Medulla oblongata (tissue), 1 donor: ENCODE data around the gene TNFAIP8L3.
"Not testable (repeated sequence)": the region's sequence is repeated elsewhere in the genome, so short reads cannot be mapped to it uniquely, and the experiment has no call there.

Experiments used
- DNase-seq: peaks from one replicate; pipeline ENCODE4 v3.0.0-alpha.2; 2015; ENCODE audit errors: extremely low spot score

Gene TNFAIP8L3

GRCh38 chr15:51094606-51095569 is at the start of gene TNFAIP8L3:
Gene TNFAIP8L3 (minus strand): TSS chr15:51094906. CDS start chr15:51094595, 311 bp downstream.
- DNase-seq = no peak

DNA sequence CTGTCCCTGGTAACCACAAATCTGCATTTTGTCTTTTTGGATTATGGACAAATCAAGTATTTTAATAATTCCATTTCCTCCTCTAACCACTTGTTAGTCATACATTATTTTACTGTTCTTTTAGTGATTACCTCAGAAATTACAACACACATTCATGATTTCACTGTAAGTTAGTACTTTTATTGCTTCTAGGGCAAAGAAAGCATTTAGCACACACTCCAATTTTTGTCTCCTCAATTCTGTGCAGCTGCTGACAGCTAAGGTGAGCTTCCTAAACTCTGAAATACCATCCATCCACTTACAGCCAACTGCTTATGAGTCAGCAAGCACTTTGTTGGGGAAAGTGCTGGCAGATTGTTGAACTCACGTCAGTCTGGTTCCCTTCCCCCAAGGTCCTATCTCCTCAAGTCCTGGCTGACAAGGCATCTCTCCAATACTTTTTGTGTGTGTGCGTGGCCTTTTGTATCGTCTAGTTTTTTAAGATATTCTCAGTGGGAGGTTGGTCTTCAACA is 49.4 kb upstream of the TNFAIP8L3 start:
- DNase-seq = no peak

DNA sequence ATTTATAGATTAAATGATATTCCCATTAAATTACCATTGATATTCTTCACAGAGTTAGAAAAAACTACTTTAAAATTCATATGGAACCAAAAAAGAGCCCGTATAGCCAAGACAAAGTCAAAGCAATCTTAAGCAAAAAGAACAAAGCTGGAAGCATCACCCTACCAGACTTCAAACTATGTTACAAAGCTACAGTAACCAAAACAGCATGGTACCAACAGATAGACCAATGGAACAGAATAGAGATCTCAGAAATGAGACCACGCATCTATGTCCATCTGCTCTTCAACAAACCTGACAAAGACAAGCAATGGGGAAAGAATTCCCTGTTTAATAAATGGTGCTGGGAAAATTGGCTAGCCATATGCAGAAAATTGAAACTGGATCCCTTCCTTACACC is 45.6 kb upstream of the TNFAIP8L3 start:
- DNase-seq = not testable (repeated sequence)

DNA sequence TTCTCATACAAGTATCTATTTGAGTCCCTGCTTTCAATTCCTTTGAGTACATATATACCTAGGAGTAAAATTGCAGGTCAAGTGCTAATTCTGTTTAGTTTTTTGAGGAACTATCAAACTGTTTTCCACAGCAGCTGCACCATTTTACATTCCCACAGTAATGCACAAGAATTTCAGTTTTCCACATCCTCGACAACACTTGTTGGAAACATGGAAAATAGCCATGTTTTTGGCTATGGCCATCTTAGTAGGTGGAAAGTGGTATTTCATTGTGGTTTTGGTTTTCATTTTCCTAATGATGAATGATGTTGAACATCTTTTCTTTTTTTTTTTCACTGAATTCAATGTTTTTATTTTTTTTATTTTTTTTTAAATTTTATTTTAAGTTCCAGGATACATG is 44.4 kb upstream of the TNFAIP8L3 start:
- DNase-seq = no peak

DNA sequence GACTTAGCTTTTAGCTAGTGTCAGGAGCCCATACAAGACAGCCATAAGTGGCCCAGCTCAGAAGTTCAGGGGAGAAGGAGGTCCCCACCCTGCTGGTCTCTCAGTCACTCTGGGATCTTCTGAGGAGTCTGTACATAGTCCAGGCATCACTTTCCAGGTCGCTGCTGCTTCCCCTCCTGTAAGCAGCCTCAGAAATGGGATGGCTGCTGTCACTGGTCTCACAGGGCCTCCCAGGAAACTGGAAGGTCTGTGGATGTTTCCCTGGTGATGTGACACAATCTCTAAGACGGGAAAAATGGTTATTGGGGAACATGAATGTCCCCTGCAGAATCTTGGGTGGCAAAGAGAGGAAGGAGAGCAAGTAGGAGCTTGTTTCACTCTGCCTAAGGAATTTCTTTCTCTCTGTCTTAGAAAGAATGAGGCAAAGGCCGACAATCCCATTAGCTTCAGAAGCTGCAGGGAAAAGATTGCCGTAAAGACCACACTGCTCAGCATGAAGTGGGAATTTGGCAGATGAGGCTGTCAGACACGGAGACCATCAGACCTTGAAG is 43.2 kb upstream of the TNFAIP8L3 start:
- no peak for DNase-seq

DNA sequence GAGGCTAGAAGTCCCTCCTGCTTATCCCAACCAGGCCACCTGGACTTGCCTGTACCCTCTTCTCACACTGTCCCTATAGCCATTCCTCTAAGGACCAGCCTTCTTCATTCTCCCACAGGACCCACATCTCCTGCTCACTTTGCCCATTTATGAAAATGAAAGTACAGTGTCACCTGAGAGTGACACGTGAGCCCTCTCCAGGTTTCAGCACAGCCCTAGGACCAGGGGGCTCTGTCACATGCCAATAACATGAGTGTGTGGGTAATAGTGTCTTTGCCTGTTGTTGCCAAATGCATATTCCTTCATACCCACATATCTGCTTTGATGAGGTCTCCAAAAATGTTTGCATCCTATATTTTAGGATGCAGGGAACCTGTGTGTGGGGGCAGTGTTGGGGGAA is 42.3 kb upstream of the TNFAIP8L3 start:
- no peak for DNase-seq

DNA sequence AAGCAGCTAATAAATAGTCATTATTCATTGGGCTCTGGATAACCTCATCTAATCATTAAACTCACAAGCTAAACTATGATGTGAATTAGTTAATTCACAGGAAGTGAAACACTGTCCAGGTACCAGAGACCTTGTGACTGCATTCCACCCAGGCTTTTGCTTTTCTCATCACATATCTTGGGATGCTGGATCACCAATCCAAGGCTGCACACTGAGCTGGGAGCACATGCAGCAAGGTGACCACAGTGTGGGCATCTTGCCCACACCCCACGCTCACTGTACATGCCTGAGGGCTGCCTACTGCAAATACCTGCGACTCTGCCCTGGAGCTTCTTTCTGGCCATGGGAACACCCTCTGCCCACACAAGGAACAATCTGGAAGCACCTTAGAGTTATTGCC is 40.6 kb upstream of the TNFAIP8L3 start:
- no peak for DNase-seq

GRCh38 chr15:51134416-51135199 is 39.9 kb upstream of the TNFAIP8L3 start:
- no peak for DNase-seq

DNA sequence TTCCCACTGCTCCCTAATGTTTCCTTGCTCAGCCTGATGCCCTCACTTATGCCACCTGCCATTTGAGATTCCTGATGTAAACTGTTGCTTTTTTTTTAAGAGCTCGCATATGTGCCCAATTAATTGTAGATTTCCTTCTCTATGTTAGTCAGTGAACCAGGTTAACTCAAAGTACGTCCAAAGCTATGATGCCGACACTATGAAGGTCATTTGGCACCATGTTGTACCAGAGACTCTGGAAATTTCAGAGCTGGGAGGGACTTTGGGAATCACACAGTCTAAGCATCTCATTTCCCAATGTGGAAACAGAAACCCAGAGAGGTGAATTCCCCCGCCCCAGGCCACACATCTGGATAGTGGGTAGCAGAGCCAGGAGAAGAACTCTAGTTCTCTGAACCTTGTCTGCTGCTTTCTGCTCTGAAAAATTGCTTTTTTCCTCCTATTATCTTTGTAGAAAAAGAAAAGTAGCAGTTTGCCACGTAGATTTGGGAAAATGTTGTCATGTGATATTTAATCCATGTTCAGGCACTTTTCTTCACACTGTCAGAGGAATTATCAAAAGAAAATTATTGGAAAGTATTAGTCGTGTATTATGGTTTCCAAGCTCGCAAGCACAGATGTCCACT is 38.5 kb upstream of the TNFAIP8L3 start:
- no peak for DNase-seq

GRCh38 chr15:51132384-51133139 is 37.9 kb upstream of the TNFAIP8L3 start:
- peak; percentile 71 for DNase-seq

GRCh38 chr15:51131596-51132290 is 37.0 kb upstream of the TNFAIP8L3 start:
- no peak for DNase-seq

GRCh38 chr15:51130344-51130743 is 35.6 kb upstream of the TNFAIP8L3 start:
- no peak for DNase-seq

- DNase-seq = no peak
These were observed 35.0 kb upstream of the TNFAIP8L3 start for GRCh38 chr15:51129535-51130188.

GRCh38 chr15:51128701-51129100 is 34.0 kb upstream of the TNFAIP8L3 start:
- DNase-seq = no peak

- peak; percentile 37 for DNase-seq
These were observed 32.1 kb upstream of the TNFAIP8L3 start for GRCh38 chr15:51126842-51127241.

DNA sequence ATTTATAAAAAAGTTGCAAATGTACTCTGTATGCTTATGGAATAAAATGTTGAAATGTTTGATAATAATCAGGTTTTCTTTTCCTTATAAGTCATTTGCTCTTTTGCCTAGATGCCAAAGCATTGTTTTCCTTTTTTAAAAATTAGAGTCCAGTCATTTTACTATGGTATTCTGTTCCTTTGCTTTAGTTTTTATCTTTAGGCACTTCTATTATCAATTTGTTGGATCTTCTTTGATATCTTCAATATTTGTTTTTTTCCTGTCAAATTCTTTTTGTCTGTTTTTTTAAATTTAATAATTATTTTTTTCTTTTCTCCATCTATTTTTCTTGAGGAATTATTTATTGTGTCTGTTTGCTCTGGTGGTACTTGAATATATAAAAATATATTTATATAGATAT is 28.3 kb upstream of the TNFAIP8L3 start:
- not testable (repeated sequence) for DNase-seq

DNA sequence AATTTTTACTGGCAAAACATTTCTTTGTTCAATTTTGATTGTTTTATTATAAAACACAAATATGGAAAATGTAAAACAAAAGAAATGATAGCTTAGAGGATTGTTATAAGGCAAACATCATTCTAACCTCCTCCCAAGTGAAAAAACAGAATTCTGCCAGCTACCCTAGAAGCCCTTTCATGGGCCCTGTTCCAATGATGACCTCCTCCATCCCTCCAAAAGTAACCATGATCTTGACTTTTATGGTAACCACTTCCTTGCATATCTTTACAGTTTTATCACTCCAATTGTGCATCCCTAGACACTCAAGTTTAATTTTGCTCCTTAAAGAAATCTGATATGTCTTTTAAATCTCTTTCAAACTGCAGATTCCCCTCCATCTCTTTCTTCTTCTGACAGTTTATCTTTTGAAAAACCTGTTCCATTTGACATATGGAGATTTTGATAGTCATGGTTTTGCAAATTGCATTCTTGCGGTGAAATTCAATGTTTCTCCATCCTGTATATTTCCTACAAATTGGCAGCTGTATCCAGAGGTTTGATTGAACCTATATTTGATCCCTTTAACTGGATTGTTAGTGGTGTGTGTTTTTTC is 27.0 kb upstream of the TNFAIP8L3 start:
- no peak for DNase-seq

DNA sequence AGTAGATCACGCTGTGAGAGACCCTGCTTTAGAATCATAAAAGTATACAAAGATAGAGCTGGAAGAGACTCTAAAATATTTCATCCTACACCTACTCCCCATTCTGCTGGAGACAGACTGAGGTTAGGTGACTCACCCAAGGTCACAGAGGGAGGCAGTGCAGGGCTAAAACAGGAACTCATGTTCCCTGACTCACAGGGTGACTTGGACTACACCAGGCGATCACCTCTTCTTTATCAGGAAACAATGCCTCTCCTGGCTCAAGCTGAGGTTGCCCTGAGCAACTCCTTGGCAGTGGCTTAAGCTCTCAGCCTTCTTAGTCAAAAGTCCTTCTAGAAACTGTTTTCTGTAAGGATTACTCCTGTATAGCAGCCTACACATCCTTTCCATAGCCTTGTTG is 26.4 kb upstream of the TNFAIP8L3 start:
- peak; percentile 22 for DNase-seq

DNA sequence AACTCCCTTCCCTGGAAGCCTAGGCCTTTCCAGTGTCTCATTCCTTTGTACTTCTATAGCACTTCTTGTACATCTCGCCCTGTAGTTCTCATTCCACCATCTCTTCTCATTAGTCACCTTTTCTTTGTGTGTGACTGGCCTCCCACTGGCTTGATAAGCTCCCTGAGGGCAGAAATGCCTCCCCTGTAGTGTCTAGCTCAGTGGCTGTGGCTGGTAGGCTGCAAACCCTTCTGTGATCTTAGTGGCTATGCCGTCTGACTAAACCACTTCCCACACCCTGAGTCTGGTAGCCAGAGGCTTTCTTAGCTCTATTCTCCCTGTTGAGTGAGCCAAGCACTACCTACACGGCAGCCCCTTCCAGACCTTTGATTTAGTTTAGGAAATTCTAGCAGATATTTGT is 24.4 kb upstream of the TNFAIP8L3 start:
- DNase-seq = no peak
